SK-N-SH treated with all-trans-retinoic acid at 6 μM for 48 hours (cell line): ENCODE data around the gene KCNMA1.

Experiments
- BACH2 ChIP-seq: fragments of 250-450 bp; sonication (Bioruptor Pico); IDR thresholded peaks from 2 replicates; pipeline ENCODE4 v1.9.0; 2021; ENCODE audit warnings: mild to moderate bottlenecking, borderline replicate concordance
- RARB ChIP-seq: fragments of 250-450 bp; sonication (Bioruptor Pico); IDR thresholded peaks from 2 replicates; pipeline ENCODE4 v1.8.0; 2021; ENCODE audit warnings: mild to moderate bottlenecking, moderate library complexity
- ZFP3 ChIP-seq: fragments of 250-450 bp; sonication (Bioruptor Pico); IDR thresholded peaks from 2 replicates; pipeline ENCODE4 v1.5.0; 2020; ENCODE audit warnings: mild to moderate bottlenecking, moderate library complexity
- ZFP30 ChIP-seq: fragments of 450-650 bp; formaldehyde crosslinking; IDR thresholded peaks from 2 replicates; pipeline ENCODE4 v1.5.0; 2022; ENCODE audit warnings: mild to moderate bottlenecking, moderate library complexity
- ZNF565 ChIP-seq: fragments of 450-650 bp; formaldehyde crosslinking; conservative IDR thresholded peaks from 2 replicates; pipeline ENCODE4 v1.5.0; 2020; ENCODE audit warnings: low read depth, mild to moderate bottlenecking, moderate library complexity
- TF ChIP-seq, protein P1 (sequence below): fragments of 250-450 bp; sonication (Bioruptor Pico); IDR thresholded peaks from 2 replicates; pipeline ENCODE4 v1.5.1; 2020; ENCODE audit warnings: low read depth, mild to moderate bottlenecking, moderate library complexity
- TF ChIP-seq, protein P2 (sequence below): fragments of 250-450 bp; sonication (Bioruptor Pico); IDR thresholded peaks from 2 replicates; pipeline ENCODE4 v1.8.0; 2020; ENCODE audit warnings: mild to moderate bottlenecking, moderate library complexity, borderline replicate concordance
- TF ChIP-seq, protein P3 (sequence below): fragments of 250-450 bp; sonication (Bioruptor Pico); IDR thresholded peaks from 2 replicates; pipeline ENCODE4 v1.5.0; 2020; ENCODE audit warnings: mild to moderate bottlenecking, moderate library complexity
- TF ChIP-seq, protein P4 (sequence below): fragments of 250-450 bp; sonication (Bioruptor Pico); IDR thresholded peaks from 2 replicates; pipeline ENCODE4 v1.5.1; 2021; ENCODE audit warnings: mild to moderate bottlenecking, moderate library complexity

GRCh38 chr10:77661100-77661499, 23.5 kb upstream of the KCNMA1 start:
- TF ChIP-seq, protein P1, sequence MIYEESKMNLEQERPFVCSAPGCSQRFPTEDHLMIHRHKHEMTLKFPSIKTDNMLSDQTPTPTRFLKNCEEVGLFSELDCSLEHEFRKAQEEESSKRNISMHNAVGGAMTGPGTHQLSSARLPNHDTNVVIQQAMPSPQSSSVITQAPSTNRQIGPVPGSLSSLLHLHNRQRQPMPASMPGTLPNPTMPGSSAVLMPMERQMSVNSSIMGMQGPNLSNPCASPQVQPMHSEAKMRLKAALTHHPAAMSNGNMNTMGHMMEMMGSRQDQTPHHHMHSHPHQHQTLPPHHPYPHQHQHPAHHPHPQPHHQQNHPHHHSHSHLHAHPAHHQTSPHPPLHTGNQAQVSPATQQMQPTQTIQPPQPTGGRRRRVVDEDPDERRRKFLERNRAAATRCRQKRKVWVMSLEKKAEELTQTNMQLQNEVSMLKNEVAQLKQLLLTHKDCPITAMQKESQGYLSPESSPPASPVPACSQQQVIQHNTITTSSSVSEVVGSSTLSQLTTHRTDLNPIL (CRISPR knock-in tag), result no peak
- no peak for TF ChIP-seq ZNF565
- TF ChIP-seq RARB (CRISPR knock-in tag), result no peak
- TF ChIP-seq BACH2, result no peak
- TF ChIP-seq, protein P2, sequence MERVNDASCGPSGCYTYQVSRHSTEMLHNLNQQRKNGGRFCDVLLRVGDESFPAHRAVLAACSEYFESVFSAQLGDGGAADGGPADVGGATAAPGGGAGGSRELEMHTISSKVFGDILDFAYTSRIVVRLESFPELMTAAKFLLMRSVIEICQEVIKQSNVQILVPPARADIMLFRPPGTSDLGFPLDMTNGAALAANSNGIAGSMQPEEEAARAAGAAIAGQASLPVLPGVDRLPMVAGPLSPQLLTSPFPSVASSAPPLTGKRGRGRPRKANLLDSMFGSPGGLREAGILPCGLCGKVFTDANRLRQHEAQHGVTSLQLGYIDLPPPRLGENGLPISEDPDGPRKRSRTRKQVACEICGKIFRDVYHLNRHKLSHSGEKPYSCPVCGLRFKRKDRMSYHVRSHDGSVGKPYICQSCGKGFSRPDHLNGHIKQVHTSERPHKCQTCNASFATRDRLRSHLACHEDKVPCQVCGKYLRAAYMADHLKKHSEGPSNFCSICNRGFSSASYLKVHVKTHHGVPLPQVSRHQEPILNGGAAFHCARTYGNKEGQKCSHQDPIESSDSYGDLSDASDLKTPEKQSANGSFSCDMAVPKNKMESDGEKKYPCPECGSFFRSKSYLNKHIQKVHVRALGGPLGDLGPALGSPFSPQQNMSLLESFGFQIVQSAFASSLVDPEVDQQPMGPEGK (CRISPR knock-in tag), result no peak
- TF ChIP-seq, protein P3, sequence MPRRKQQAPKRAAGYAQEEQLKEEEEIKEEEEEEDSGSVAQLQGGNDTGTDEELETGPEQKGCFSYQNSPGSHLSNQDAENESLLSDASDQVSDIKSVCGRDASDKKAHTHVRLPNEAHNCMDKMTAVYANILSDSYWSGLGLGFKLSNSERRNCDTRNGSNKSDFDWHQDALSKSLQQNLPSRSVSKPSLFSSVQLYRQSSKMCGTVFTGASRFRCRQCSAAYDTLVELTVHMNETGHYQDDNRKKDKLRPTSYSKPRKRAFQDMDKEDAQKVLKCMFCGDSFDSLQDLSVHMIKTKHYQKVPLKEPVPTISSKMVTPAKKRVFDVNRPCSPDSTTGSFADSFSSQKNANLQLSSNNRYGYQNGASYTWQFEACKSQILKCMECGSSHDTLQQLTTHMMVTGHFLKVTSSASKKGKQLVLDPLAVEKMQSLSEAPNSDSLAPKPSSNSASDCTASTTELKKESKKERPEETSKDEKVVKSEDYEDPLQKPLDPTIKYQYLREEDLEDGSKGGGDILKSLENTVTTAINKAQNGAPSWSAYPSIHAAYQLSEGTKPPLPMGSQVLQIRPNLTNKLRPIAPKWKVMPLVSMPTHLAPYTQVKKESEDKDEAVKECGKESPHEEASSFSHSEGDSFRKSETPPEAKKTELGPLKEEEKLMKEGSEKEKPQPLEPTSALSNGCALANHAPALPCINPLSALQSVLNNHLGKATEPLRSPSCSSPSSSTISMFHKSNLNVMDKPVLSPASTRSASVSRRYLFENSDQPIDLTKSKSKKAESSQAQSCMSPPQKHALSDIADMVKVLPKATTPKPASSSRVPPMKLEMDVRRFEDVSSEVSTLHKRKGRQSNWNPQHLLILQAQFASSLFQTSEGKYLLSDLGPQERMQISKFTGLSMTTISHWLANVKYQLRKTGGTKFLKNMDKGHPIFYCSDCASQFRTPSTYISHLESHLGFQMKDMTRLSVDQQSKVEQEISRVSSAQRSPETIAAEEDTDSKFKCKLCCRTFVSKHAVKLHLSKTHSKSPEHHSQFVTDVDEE (CRISPR knock-in tag), result no peak
- TF ChIP-seq ZFP3 (CRISPR knock-in tag), result no peak
- TF ChIP-seq, protein P4, sequence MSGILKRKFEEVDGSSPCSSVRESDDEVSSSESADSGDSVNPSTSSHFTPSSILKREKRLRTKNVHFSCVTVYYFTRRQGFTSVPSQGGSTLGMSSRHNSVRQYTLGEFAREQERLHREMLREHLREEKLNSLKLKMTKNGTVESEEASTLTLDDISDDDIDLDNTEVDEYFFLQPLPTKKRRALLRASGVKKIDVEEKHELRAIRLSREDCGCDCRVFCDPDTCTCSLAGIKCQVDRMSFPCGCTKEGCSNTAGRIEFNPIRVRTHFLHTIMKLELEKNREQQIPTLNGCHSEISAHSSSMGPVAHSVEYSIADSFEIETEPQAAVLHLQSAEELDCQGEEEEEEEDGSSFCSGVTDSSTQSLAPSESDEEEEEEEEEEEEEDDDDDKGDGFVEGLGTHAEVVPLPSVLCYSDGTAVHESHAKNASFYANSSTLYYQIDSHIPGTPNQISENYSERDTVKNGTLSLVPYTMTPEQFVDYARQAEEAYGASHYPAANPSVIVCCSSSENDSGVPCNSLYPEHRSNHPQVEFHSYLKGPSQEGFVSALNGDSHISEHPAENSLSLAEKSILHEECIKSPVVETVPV, result no peak
- TF ChIP-seq ZFP30, result no peak
